ENCODE results near the gene NTM. TPM values are rescaled to one million over a fixed set of nuclear protein-coding genes. Genes with fewer than 3 reads are reported as not detected.

NTM gene
- total RNA-seq, 2 donors from 2014 or later: 19.1 to 44.7 TPM

- no peaks in the 10 kb centered on the region for H3K27me3 ChIP-seq
- DNase-seq (ENCODE audit: low spot score): no peak
- H3K9me3 ChIP-seq: no peaks in the 10 kb centered on the region
- no peak overlapping the region for H3K4me3 ChIP-seq
- H3K36me3 ChIP-seq: no peaks in the 10 kb centered on the region
- no peak overlapping the region for H3K27ac ChIP-seq
- no peaks in the 10 kb centered on the region for H3K4me1 ChIP-seq
- TF ChIP-seq, protein P1, sequence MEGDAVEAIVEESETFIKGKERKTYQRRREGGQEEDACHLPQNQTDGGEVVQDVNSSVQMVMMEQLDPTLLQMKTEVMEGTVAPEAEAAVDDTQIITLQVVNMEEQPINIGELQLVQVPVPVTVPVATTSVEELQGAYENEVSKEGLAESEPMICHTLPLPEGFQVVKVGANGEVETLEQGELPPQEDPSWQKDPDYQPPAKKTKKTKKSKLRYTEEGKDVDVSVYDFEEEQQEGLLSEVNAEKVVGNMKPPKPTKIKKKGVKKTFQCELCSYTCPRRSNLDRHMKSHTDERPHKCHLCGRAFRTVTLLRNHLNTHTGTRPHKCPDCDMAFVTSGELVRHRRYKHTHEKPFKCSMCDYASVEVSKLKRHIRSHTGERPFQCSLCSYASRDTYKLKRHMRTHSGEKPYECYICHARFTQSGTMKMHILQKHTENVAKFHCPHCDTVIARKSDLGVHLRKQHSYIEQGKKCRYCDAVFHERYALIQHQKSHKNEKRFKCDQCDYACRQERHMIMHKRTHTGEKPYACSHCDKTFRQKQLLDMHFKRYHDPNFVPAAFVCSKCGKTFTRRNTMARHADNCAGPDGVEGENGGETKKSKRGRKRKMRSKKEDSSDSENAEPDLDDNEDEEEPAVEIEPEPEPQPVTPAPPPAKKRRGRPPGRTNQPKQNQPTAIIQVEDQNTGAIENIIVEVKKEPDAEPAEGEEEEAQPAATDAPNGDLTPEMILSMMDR (IDR thresholded peaks at IDR 0.05): no peak
These were observed 197.9 kb downstream of the NTM start for GRCh38 chr11:131568318-131568717.

DNA sequence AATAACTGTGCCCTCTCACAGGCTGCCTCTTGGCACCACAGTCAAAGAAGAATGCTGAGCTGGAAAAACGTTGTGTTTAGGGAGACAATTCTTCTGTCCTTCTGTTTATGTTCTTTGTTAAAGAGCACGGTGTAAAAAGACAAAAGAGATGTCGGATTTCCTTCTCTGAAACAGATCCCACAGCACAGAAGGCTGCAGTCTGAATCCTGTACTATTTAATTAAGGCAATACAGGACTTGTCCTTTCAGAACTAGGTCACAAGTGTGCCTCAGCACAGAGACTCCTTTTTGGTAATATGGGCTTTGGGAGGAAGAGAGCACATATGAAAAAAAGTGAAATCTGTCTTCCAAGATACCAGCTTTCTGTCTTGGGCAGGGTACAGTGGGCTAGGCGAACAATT is 201.2 kb downstream of the NTM start:
- no peak for DNase-seq (ENCODE audit: low spot score)
- TF ChIP-seq, protein P1 (IDR thresholded peaks at IDR 0.05): no peak
- H3K27me3 ChIP-seq: no peaks in the 10 kb centered on the region
- no peak overlapping the region for H3K4me3 ChIP-seq
- no peaks in the 10 kb centered on the region for H3K4me1 ChIP-seq
- H3K36me3 ChIP-seq: no peaks in the 10 kb centered on the region
- H3K27ac ChIP-seq: no peak overlapping the region
- no peaks in the 10 kb centered on the region for H3K9me3 ChIP-seq

DNA sequence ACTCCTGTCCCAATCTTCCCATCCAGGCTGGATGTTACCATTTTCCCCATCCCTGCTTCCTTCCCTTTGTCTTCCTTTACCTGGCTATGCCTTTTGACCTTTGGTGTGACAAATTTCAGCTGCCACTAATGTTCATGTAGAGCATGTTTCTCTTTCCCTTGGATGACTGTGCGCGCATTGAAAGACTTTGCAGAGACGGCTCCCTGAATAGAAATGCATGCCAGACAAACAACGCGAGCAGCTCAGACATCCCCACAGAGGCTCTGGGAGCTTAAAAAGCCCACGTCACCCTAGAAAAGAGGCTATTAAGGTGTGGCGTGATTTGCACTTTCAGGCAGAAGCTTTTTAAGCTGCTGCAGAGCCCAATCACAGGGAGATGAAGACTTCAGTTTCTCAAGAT is 202.0 kb downstream of the NTM start:
- H3K36me3 ChIP-seq: no peaks in the 10 kb centered on the region
- no peak for DNase-seq (ENCODE audit: low spot score)
- TF ChIP-seq, protein P1 (IDR thresholded peaks at IDR 0.05): no peak
- no peaks in the 10 kb centered on the region for H3K4me1 ChIP-seq
- no peak overlapping the region for H3K27ac ChIP-seq
- H3K4me3 ChIP-seq: no peak overlapping the region
- H3K27me3 ChIP-seq: no peaks in the 10 kb centered on the region
- H3K9me3 ChIP-seq: no peaks in the 10 kb centered on the region

- Histone ChIP-seq H3K36me3 (no peaks in the 10 kb centered on the region), H3K27ac (no peak overlapping the region), H3K4me1 (no peaks in the 10 kb centered on the region), H3K9me3 (no peaks in the 10 kb centered on the region), H3K27me3 (no peaks in the 10 kb centered on the region), H3K4me3 (no peak overlapping the region)
- no peak for DNase-seq (ENCODE audit: low spot score)
- TF ChIP-seq, protein P1 (IDR thresholded peaks at IDR 0.05): peak in 1 of 2 donors; percentile 31
These were observed 209.5 kb downstream of the NTM start for GRCh38 chr11:131579932-131580387.

DNA sequence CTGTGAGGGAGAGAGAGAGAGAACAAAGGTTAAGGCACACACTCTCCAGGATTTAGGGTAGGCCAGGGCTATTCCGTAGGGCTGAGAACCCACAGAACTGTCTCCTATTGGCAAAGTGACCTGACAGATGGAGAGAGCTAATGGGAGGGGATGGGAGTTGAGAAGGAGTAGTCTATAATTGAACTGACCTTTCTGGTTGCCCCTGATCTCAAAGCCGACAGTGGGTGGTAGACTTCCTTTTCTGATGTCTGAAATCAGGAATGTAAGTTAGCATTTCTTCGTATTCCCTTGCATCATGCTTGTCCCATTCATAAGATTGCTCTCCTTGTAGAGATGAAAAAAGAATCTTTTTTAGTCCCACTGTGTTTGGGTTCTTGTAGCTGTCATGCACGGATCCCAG is 210.1 kb downstream of the NTM start:
- no peaks in the 10 kb centered on the region for H3K36me3 ChIP-seq
- TF ChIP-seq, protein P1 (IDR thresholded peaks at IDR 0.05): no peak
- H3K9me3 ChIP-seq: no peaks in the 10 kb centered on the region
- H3K4me3 ChIP-seq: no peak overlapping the region
- H3K4me1 ChIP-seq: no peaks in the 10 kb centered on the region
- no peak overlapping the region for H3K27ac ChIP-seq
- no peak for DNase-seq (ENCODE audit: low spot score)
- no peaks in the 10 kb centered on the region for H3K27me3 ChIP-seq

GRCh38 chr11:131581046-131581445 is 210.6 kb downstream of the NTM start:
- Histone ChIP-seq H3K4me1 (no peaks in the 10 kb centered on the region), H3K9me3 (no peaks in the 10 kb centered on the region), H3K4me3 (no peak overlapping the region), H3K36me3 (no peaks in the 10 kb centered on the region), H3K27me3 (no peaks in the 10 kb centered on the region), H3K27ac (no peak overlapping the region)
- TF ChIP-seq, protein P1 (IDR thresholded peaks at IDR 0.05): no peak
- no peak for DNase-seq (ENCODE audit: low spot score)
